ENCODE results near the gene CFAP77. TPM values are rescaled to one million over a fixed set of nuclear protein-coding genes. Genes with fewer than 3 reads are reported as not detected.

CFAP77 gene
- total and polyA plus RNA-seq, 7 donors: not detected

DNA sequence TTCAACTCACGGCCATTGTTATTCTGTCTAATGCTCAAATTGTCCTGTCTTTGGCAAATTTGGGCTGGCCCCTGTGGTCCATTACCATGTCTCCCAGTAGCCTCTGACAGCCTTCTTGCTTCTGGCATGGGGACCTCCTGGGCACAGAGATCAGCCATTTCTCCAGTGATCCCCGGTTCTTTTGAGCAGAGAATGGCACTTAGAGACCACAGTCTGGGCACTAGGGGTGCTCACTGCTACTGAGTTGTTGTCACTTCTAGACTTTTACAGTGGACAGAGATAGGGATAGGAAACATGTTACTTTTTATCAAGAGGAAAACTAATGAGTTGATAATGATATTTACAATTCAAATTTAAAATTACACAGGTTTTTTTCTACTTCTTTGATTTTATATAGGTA is 124.8 kb downstream of the CFAP77 start:
- no peak for TF ChIP-seq CTCF (IDR thresholded peaks at IDR 0.05)
- 88 to 91% (median 89%) methylated on average over 2 of the region's 2 CpGs for WGBS, 3 donors
- no peak overlapping the region for H3K27ac ChIP-seq
- no peaks in the 10 kb centered on the region for H3K36me3 ChIP-seq (ENCODE audit: insufficient read depth in 1 of 2, low read depth in 1 of 2)
- intact Hi-C loops (cut with DNase I): no loop called here
- H3K9me3 ChIP-seq: peaks cover 8% of the 10 kb centered on the region
- DNase-seq (no peak), ATAC-seq (no peak)
- no peak overlapping the region for H3K4me3 ChIP-seq
- H3K4me1 ChIP-seq: no peaks in the 10 kb centered on the region
- H3K27me3 ChIP-seq (ENCODE audit: insufficient read depth in 3 of 3, low read length in 2 of 3): peaks cover 0 to 39% (median 9%) of the 10 kb centered on the region in 3 donors

DNA sequence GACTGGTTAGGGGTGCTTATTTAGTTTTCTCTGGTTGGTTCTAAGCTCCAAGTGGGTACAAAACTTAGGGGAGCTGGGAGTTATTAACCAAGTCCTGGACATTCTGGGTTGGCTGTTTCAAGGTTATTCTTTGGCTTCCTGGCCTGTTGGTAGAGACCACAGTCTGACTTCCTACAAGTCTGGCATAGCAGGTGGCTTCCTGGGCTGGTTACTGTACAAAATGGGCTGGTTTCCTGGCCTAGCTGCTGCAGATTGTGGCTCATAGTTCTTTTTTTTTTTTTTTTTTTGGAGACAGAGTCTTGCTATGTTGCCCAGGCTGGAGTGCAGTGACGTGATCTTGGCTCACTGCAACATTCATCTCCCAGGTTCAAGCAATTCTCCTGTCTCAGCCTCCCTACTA is 126.1 kb downstream of the CFAP77 start:
- H3K27me3 ChIP-seq (ENCODE audit: insufficient read depth in 3 of 3, low read length in 2 of 3): peaks cover 0 to 30% (median 9%) of the 10 kb centered on the region in 3 donors
- H3K4me3 ChIP-seq: no peak overlapping the region
- no peak for TF ChIP-seq CTCF (IDR thresholded peaks at IDR 0.05)
- H3K36me3 ChIP-seq (ENCODE audit: insufficient read depth in 1 of 2, low read depth in 1 of 2): no peaks in the 10 kb centered on the region
- DNase-seq (no peak), ATAC-seq (no peak)
- no peak overlapping the region for H3K27ac ChIP-seq
- WGBS, 3 donors: 68 to 100% (median 94%) methylated on average over 1 of the region's 1 CpG
- no peaks in the 10 kb centered on the region for H3K4me1 ChIP-seq
- intact Hi-C loops (cut with DNase I): no loop called here
- H3K9me3 ChIP-seq: peaks cover 8% of the 10 kb centered on the region

DNA sequence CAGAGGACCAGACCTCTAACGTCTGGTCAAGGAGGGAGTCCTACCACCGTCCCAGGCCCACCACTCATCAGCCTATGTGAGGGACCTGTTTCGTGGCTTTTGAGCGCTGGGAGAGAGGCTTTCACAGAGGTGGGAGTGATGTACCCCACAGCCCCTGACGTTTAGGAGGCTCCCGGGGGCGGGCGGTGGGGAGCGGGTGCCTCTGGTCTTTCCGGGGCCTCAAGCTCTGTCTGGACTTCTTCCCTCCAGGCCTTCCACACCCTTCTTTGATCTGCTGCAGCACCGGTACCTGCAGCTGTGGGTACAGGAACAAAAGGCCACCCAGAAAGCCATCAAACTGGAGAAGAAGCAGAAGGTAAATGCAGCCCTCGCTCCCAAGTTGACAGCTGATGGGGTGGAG is 127.3 kb downstream of the CFAP77 start:
- peak in 1 of 2 donors; percentile 21 for DNase-seq
- no peaks in the 10 kb centered on the region for H3K4me1 ChIP-seq
- TF ChIP-seq CTCF (IDR thresholded peaks at IDR 0.05): no peak
- H3K27me3 ChIP-seq (ENCODE audit: insufficient read depth in 3 of 3, low read length in 2 of 3): peaks cover 0 to 23% (median 4%) of the 10 kb centered on the region in 3 donors
- intact Hi-C loops (cut with DNase I): no loop called here
- no peak overlapping the region for H3K4me3 ChIP-seq
- H3K27ac ChIP-seq: no peak overlapping the region
- peaks cover 8% of the 10 kb centered on the region for H3K9me3 ChIP-seq
- no peak for ATAC-seq
- H3K36me3 ChIP-seq (ENCODE audit: insufficient read depth in 1 of 2, low read depth in 1 of 2): no peaks in the 10 kb centered on the region
- WGBS, 3 donors: 79 to 86% (median 81%) methylated on average over 11 to 12 of the region's 12 CpGs

- ATAC-seq (no peak), DNase-seq (no peak)
- Histone ChIP-seq H3K27ac (no peak overlapping the region), H3K4me1 (no peaks in the 10 kb centered on the region), H3K27me3 (ENCODE audit: insufficient read depth in 3 of 3, low read length in 2 of 3) (peaks cover 0 to 16% (median 2%) of the 10 kb centered on the region in 3 donors), H3K9me3 (peaks cover 8% of the 10 kb centered on the region), H3K4me3 (no peak overlapping the region), H3K36me3 (ENCODE audit: insufficient read depth in 1 of 2, low read depth in 1 of 2) (no peaks in the 10 kb centered on the region)
- WGBS, 3 donors: 61 to 73% (median 67%) methylated on average over 8 of the region's 8 CpGs
- intact Hi-C loops (cut with DNase I): no loop called here
- TF ChIP-seq CTCF (IDR thresholded peaks at IDR 0.05): no peak
Observed at GRCh38 chr9:132538071-132538470, 128.1 kb downstream of the CFAP77 start.

DNA sequence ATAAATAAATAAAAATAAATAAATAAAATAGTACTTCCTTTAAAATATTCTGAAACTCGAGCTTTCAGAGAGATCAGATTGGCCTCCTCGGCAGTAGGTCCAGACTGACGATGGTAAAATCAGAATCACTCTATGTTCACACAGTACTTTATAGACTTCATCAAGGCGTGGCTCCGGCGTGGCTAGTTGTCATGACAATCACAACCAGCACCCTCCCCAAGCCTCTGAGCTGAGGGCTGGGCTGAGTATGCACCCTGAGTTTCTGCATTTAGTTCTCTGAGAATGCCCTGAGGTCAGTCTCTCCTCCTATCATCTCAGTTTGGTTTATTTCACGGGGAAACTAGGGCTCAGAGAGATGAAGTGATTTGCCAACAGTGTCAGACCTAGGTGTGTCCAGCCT is 129.1 kb downstream of the CFAP77 start:
- H3K4me1 ChIP-seq: no peaks in the 10 kb centered on the region
- no peak for DNase-seq
- peaks cover 0 to 6% (median 0%) of the 10 kb centered on the region in 3 donors for H3K27me3 ChIP-seq (ENCODE audit: insufficient read depth in 3 of 3, low read length in 2 of 3)
- no peaks in the 10 kb centered on the region for H3K36me3 ChIP-seq (ENCODE audit: insufficient read depth in 1 of 2, low read depth in 1 of 2)
- WGBS, 3 donors: 73 to 78% (median 76%) methylated on average over 7 of the region's 7 CpGs
- no peak for TF ChIP-seq CTCF (IDR thresholded peaks at IDR 0.05)
- peaks cover 8% of the 10 kb centered on the region for H3K9me3 ChIP-seq
- no peak overlapping the region for H3K27ac ChIP-seq
- ATAC-seq: no peak
- H3K4me3 ChIP-seq: no peak overlapping the region
- intact Hi-C loops (cut with DNase I): no loop called here
